ENCODE measurements around the gene ARHGAP26. TPM values are rescaled to one million over a fixed set of nuclear protein-coding genes. Genes with fewer than 3 reads are reported as not detected.

ARHGAP26 gene
- polyA plus RNA-seq, 3 donors = 26.5 to 56.8 (median 28.7) TPM

GRCh38 chr5:142846406-142846805 is 76.2 kb downstream of the ARHGAP26 start:
- Mint-ChIP-seq H3K36me3 (peaks cover 21 to 27% of the 10 kb centered on the region in 2 donors), H3K9me3 (no peaks in the 10 kb centered on the region), H3K27ac (peak overlapping the region; percentile 75 to 94 (median 90)), H3K4me1 (peaks cover 81% of the 10 kb centered on the region), H3K4me3 (peak overlapping the region in 1 of 2 donors; percentile 65), H3K27me3 (ENCODE audit: low read depth in 3 of 3) (peaks cover 0 to 3% (median 0%) of the 10 kb centered on the region in 3 donors)
- Histone ChIP-seq H3K4me2 (replicated peaks; ENCODE audit: extremely low read depth, low read length, poor library complexity, severe bottlenecking) (peak overlapping the region; percentile 55), H3K36me3 (replicated peaks in 1 of 2; ENCODE audit: control insufficient read depth in 1 of 2, insufficient read depth in 2 of 2, low read length in 2 of 2) (no peaks in the 10 kb centered on the region), H3K4me1 (ENCODE audit: control insufficient read depth in 1 of 2, insufficient read depth in 2 of 2, low read length in 2 of 2) (peaks cover 57 to 67% of the 10 kb centered on the region in 2 donors), H2AFZ (ENCODE audit: insufficient read depth, low read depth, low read length, poor library complexity, severe bottlenecking) (no peak overlapping the region), H3K27me3 (ENCODE audit: control insufficient read depth in 2 of 2, insufficient read depth in 2 of 2, low read length in 2 of 2) (no peaks in the 10 kb centered on the region), H3K79me2 (ENCODE audit: insufficient read depth, low read length) (peaks cover 100% of the 10 kb centered on the region), H3K4me3 (replicated peaks in 1 of 3; ENCODE audit: low read depth in 2 of 3, low read length in 3 of 3) (peak overlapping the region in 1 of 3 experiments; percentile 14), H3K27ac (ENCODE audit: low read depth in 1 of 2, low read length in 2 of 2) (peak overlapping the region; percentile 58 to 78), H3K9me3 (replicated peaks in 1 of 2; ENCODE audit: control insufficient read depth in 1 of 2, insufficient read depth in 1 of 2, low read length in 2 of 2) (no peaks in the 10 kb centered on the region), H4K20me1 (ENCODE audit: insufficient read depth, low read length) (peaks cover 100% of the 10 kb centered on the region), H3K9ac (ENCODE audit: insufficient read depth, low read length, poor library complexity, severe bottlenecking) (no peak overlapping the region)
- no peak for TF ChIP-seq CTCF (IDR thresholded peaks at IDR 0.05)
- DNase-seq = peak; percentile 61 to 89 (median 71)
- intact Hi-C loops (cut with micrococcal nuclease) = no loop called here

DNA sequence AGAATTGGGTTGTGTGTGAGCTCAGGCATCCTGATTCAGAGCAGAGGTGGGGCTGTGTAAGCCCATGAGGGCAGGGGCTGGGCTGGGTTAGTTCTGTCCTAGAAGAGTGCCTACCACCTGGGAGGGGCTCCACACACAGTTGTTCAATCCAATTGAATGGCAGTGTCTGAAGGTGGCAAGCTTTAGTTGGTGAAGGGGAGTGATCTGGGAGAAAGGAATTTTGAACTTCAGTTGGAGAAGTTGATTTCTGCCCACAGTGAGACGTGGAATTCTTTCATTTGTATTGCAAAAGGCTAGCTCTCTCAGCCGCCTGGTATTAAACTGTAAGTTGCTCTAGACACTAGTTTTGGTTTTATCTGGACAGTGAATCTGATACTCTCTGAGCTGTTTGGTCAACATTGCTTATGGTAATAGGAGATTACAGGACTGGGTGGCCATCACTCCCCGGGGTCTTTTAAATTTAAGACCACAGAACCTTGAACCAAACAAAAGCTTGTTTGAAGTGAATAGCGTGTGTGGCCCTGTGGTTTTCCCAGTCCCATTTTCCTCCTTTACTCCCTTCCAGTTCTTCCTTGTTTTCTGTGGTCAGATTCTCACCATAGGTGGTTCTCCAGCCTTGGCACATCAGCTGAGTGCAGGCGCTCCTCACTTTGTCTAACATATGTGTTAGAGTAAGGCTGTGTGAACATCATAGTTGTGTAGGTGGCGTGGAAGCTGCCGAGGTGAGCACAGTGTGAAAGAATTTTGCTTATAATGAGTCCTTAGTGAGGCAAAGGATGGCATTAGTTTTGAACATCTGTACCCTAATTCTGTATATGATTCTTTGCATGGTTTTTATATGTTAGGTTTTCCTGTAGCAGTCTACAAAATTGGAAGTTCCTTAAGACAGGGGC is 78.0 kb downstream of the ARHGAP26 start:
- H3K36me3 ChIP-seq (replicated peaks in 1 of 2; ENCODE audit: control insufficient read depth in 1 of 2, insufficient read depth in 2 of 2, low read length in 2 of 2) = no peaks in the 10 kb centered on the region
- no peak overlapping the region for H2AFZ ChIP-seq (ENCODE audit: insufficient read depth, low read depth, low read length, poor library complexity, severe bottlenecking)
- H3K9ac ChIP-seq (ENCODE audit: insufficient read depth, low read length, poor library complexity, severe bottlenecking) = no peak overlapping the region
- no peak overlapping the region for H3K4me2 ChIP-seq (replicated peaks; ENCODE audit: extremely low read depth, low read length, poor library complexity, severe bottlenecking)
- Mint-ChIP-seq H3K9me3 (no peaks in the 10 kb centered on the region), H3K27ac (peak overlapping the region in 6 of 7 donors; percentile 60 to 90 (median 68)), H3K36me3 (peaks cover 22 to 26% of the 10 kb centered on the region in 2 donors), H3K27me3 (ENCODE audit: low read depth in 3 of 3) (peaks cover 0 to 3% (median 0%) of the 10 kb centered on the region in 3 donors), H3K4me3 (no peak overlapping the region), H3K4me1 (peaks cover 85% of the 10 kb centered on the region)
- no peak for DNase-seq
- H3K9me3 ChIP-seq (replicated peaks in 1 of 2; ENCODE audit: control insufficient read depth in 1 of 2, insufficient read depth in 1 of 2, low read length in 2 of 2) = no peaks in the 10 kb centered on the region
- peaks cover 100% of the 10 kb centered on the region for H3K79me2 ChIP-seq (ENCODE audit: insufficient read depth, low read length)
- whole genome bisulfite sequencing (ENCODE audit: insufficient coverage) = 44% methylated on average over 3 of the region's 7 CpGs
- peaks cover 60 to 61% of the 10 kb centered on the region in 2 donors for H3K4me1 ChIP-seq (ENCODE audit: control insufficient read depth in 1 of 2, insufficient read depth in 2 of 2, low read length in 2 of 2)
- no peak overlapping the region for H3K4me3 ChIP-seq (replicated peaks in 1 of 3; ENCODE audit: low read depth in 2 of 3, low read length in 3 of 3)
- TF ChIP-seq CTCF (IDR thresholded peaks at IDR 0.05) = no peak
- peak overlapping the region in 1 of 2 donors; percentile 52 for H3K27ac ChIP-seq (ENCODE audit: low read depth in 1 of 2, low read length in 2 of 2)
- intact Hi-C loops (cut with micrococcal nuclease) = no loop called here
- peaks cover 100% of the 10 kb centered on the region for H4K20me1 ChIP-seq (ENCODE audit: insufficient read depth, low read length)
- H3K27me3 ChIP-seq (ENCODE audit: control insufficient read depth in 2 of 2, insufficient read depth in 2 of 2, low read length in 2 of 2) = no peaks in the 10 kb centered on the region
